C1 segment of cervical spinal cord (tissue), 14 donors: ENCODE measurements around the gene FAM78A.
A peak's percentile ranks its signal among the peaks of the same experiment; 100 is the strongest.

ENCODE experiments used
- DNase-seq, 14 donors: peaks; one replicate each; lab custom pipeline; 2025; lab: John Stamatoyannopoulos, UW

The FAM78A gene

GRCh38 chr9:131276094-131276888, at the start of gene FAM78A:
Gene FAM78A (minus strand): TSS chr9:131276510. CDS start chr9:131276179, 331 bp downstream.
- no peak for DNase-seq

DNA sequence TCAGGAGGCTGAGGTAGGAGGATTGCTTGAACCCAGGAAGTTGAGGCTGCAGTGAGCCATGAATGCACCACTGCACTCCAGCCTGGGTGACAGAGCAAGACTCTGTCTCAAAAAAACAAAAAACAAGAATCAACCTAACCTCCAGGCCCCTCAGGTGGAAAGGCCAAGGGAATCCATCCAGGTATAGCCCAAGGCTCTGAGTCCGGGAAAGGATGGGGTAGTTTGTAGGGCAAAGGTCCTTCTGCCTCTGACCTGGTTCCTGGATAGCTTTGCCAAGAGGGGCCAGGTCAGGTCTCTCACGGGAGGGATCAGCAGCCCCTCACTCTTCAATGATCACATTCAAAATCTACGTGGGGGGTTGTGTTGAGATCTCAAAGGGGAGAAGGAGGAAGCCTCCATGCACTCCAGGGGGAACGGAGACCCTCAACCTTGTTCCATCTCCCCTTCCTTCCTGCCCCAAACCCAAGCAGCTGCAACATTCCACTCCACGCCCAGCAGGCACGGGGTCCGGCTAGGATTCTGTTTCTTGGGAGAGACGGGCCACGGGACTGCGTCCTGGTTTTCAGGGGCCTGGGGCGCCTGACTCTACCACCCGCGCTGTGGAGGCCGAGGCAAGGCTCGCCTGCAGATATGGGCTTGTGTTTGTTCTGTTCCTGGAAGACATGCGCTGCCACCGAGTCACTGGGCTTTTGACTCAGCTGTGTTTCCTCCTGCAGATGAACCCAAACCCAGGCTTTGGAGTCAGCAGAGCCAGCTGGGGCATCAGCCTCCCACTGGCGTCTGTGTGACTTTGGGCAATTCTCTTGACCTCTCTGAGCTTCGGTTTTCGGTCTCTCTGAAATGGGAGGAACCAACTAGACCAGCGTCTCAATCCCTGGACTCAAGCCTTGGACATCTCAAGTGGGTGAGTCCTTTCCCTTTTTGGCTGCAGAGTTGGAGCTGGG, 48.7 kb upstream of the FAM78A start:
- no peak for DNase-seq

- DNase-seq, result no peak
Measured at GRCh38 chr9:131323629-131324028, 47.3 kb upstream of the FAM78A start.

DNA sequence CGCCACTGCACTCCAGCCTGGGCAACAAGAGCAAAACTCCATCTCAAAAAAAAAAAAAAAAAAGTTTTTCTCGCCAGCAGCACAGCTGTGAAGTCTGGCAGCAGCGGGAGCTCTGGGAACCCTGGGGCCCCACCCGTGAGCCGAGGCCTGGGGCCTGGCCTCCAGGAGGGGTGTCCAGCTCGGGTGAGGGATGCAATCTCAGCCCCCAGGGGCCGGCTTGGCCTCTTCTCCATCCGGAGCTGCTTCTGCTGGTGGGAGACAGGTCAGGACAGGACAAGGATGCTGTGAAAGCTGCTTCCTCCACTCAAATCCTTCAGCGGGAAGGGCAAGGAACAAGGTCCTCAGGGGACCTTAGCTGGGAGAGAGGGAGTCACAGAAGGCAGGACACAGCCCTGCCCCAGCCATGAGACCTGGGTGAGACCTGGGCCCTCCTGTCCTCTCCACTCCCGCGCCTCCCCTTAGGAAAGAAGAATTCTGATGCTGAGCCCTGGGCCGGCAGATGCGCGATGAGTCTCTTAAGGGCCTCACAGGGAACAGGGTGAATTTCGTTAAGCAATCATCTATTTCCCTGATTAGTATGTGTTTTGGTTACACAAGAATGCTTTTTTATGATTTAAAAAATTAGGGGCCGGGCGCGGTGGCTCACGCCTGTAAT, 43.8 kb upstream of the FAM78A start:
- DNase-seq, result no peak

DNA sequence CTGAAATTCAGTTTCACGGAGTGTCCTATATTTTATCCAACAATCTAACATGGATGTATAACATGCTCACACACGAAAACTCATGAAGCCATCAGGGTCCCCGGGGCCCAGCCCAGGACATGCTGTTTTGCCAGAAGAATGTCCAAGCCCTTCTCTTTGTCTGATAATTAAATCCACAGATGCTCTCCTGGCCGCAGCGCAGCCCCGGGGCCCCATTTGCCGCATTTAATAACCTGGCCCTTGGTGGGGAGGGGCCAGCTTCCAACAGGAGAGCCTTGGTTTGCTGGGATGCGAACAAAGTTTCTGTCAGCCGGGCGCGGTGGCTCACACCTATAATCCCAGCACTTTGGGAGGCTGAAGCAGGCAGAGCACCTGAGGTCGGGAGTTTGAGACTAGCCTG, 43.2 kb upstream of the FAM78A start:
- DNase-seq, result no peak

DNA sequence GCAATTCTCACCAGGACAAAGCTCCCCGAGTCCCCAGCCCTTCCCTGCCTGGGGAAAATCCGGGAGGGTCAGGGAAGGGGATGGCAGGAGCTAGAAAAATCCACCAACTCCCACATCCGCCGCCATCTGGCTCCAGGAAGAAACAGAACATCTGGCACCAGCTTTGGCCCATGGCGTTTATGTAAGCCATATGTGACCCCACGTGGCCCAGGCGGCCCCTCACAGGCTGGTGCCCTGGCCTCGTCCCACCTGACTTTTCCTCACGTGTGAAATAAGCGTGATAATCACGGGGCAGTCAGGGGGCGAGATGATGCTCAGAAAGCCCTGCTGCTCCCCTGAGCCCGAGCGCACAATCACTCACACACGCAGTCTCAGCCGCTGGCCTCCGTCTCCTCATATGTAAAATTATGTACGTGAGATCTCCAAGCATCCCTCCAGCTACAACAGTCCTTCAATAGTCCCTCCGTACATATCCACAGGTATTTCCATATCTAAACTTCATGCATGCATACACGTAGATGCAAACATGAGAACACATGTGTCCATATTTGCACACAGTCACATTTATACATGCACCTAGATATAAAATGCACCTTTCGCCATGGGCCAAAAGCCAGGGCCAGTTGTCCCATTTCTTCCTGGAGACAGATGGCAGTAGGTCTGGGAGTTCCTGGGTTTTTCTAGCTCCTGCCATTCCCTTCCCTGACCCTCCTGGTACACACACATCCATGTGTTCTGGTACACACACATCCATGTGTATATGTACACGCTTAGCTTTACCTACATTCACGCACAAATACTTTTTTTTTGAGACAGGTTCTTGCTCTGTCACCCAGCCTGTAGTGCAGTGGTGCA, 42.1 kb upstream of the FAM78A start:
- DNase-seq, result no peak

- no peak for DNase-seq
Measured at GRCh38 chr9:131312822-131313770, 36.8 kb upstream of the FAM78A start.

DNA sequence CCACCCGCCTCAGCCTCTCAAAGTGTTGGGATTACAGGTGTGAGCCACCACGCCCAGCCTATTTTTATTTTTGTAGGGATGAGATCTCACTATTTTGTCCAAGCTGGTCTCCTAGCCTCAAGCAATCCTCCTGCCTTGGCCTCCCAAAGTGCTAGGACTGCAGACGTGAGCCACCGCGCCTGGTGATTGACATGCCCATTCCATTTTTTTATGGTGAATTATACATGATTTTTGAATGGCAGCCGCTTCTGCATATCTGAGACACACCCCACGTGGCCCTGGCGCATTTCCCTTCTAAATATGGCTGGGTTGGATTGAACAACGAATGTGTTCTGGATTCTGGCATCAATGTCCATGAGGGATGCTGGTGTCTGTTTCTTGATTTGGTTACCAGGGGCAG, 35.9 kb upstream of the FAM78A start:
- DNase-seq, result no peak

DNA sequence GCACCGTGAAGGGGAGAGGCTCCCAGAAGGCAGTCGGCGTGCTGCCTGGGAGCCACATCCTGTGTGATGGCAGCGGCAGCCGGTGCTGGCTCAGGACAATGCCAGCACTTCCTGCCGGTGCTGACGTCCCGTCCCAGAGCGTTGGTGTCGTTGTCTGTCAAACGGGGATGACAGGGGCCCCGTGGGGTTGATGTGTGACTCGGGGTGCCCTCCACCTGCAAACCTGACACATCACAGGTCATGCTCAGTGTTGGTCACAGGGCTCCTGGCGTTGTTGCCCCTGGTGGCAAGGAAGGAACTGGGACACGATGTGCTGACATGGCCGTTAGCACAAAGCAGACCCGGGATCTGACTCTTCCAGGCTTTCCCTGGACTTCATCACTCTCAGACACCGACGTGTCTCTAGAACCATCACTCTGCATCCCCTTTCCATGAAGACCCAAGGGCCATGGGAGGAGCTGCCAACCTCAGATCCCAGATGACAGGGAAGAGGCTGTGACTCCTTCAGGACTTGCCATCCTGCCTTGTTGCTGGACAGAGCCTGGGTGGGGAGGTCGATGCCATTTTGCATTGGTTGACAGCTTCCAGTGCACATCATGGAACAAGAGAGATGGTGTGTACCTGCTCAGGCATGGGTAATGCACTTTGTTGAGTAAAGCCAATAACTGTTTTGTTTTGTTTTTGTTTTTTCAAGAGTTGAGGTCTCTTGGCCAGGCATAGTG, 34.7 kb upstream of the FAM78A start:
- peak in 1 of 14 donors; percentile 20 for DNase-seq

DNA sequence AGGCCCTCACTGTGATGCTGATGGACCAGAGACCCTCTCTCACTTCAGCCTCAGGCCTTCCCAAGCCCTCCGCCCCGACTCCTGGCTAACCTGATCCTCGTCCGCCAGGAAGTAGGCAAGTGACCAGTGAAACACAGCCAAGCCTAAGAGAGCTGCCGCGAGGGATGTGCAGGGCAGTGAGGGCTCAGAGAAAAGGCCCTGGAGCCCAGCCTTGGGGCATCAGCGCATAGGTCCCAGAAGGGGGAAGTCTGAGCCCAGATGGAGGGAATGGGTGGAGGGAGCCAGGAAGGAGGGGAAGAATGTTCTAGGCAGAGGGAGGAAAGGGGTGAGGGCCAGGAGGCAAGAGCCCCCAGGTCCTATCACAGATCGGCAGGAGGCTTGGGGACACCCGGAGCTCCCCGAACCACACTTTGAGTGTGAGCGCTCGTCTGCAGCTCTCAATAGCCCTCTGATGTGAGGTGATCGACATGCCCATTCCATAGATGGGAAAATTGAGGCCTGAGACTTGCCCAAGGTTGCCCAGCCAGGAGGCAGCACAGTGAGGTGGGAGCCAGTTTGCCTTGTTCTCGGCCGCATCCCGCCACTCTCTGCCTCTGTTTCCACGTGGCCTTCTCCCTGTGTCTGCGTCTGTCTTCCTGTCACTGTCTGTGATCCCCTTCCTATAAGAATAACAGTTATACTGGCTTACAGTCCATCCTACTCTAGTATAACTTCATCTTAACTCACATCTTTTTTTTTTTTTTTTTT, 33.4 kb upstream of the FAM78A start:
- DNase-seq, result no peak

DNA sequence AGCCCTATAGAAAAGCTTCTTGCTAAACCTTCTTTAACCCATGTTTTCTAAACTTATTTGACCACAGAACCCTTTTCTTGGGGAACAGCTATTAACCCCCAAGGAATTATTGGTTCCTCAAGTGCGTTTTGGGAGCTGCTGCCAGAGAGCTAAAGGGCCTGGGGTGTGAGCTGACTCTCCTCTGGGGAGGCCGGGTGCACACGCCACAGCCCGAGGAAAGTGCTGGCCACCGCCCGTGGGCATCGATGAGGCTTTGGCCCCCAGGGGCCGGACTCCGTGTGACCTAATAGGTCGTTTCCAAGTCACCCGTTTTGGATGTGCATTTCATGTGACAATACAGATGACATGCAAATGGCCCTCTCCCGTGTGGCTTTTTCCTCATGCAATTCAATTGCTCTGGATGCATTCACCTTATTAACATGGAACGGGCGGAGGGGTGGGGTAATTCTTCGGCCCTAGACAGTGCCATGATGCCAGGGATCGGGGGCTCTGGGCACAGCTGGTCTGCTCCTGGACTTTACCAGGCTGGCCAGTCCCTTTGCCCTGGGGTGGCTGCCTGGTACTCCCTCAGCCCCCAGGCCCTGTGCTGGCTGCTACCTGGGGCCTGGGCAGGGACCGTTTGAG, 32.7 kb upstream of the FAM78A start:
- no peak for DNase-seq

DNA sequence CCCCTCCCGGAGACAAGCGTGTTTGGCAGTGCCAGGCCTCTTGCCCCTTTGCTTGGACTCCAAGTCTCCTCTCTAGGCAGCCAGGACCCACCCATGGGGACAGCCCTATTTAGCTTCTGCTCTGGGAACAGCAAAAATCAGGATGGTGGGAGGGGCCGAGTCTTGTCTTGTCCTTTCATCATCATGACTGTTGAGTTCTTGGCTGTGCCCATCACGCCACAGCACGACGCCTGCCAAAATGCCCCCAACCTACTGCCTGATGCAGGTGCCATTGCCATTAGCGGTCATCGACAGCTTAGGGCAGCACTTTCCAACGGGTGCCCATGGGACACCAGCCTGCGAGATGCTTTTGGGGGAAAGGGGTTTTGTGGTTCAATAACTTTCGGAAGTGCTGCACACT, 32.1 kb upstream of the FAM78A start:
- DNase-seq, result no peak

DNA sequence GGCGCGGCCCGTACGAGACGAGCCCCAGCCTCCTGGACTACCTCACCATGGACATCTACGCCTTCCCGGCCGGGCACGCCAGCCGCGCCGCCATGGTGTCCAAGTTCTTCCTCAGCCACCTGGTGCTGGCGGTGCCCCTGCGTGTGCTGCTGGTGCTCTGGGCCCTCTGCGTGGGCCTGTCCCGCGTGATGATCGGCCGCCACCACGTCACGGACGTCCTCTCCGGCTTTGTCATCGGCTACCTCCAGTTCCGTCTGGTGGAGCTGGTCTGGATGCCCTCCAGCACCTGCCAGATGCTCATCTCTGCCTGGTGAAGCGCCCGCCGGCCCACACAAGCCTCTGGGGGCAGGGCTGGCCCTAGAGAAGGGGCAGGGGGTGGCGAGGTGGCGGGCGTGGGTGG, 31.7 kb upstream of the FAM78A start:
- DNase-seq, result no peak

- no peak for DNase-seq
Measured at GRCh38 chr9:131306397-131307004, 30.2 kb upstream of the FAM78A start.

DNA sequence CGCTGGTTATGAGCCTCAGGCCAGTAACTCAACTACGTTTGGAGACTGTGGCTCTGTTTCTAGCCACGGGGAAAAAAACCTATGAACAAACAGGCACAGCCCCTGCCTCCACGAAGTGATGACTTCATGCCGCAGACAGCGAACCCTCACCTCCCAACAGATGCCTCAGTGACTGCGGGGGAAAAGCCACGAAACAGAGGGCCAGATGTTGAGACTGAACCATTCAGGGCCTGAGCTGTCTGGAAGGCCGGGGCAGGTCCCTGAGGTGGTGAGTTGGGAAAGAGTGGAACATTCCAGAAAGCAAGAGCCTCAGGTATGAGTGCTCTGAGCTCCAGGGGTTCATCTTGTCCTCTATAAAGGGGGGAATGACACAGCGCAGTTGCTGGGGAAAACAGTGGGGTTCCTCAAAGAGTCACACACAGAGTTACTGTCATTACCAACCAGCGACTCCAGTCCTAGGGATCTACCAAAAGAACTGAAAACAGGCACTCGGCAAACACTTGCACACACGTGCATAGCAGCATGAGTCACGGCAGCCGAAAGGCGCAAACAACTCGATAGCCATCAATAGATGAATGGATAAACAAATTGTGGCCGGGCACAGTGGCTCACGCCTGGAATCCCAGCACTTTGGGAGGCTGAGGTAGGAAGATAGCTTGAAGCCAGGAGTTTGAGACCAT, 28.5 kb upstream of the FAM78A start:
- no peak for DNase-seq

GRCh38 chr9:131303381-131304321, 27.3 kb upstream of the FAM78A start:
- no peak for DNase-seq
